HG02885 (cell line): ENCODE measurements around the gene TRIM15.

Experiments
- ATAC-seq: cut with Tn5 transposase; IDR thresholded peaks from one replicate; pipeline ENCODE4 v1.9.1; 2021; ENCODE audit warnings: mild to moderate bottlenecking; ENCODE audit not compliant: unreplicated experiment, poor library complexity

The TRIM15 gene

GRCh38 chr6:30194797-30195690, 31.7 kb downstream of the TRIM15 start:
- no peak for ATAC-seq

- no peak for ATAC-seq
Observed at GRCh38 chr6:30195951-30196350, 32.6 kb downstream of the TRIM15 start.

- no peak for ATAC-seq
Observed at GRCh38 chr6:30196376-30196775, 33.0 kb downstream of the TRIM15 start.

- ATAC-seq = no peak
Observed at GRCh38 chr6:30198166-30199084, 35.1 kb downstream of the TRIM15 start.

GRCh38 chr6:30200551-30201281, 37.4 kb downstream of the TRIM15 start:
- peak; percentile 68 for ATAC-seq

GRCh38 chr6:30202366-30202765, 39.0 kb downstream of the TRIM15 start:
- ATAC-seq = no peak

- no peak for ATAC-seq
Observed at GRCh38 chr6:30204116-30204515, 40.8 kb downstream of the TRIM15 start.

GRCh38 chr6:30206152-30206551, 42.8 kb downstream of the TRIM15 start:
- ATAC-seq = no peak

- ATAC-seq = no peak
Observed at GRCh38 chr6:30206799-30207618, 43.7 kb downstream of the TRIM15 start.

- ATAC-seq = no peak
Observed at GRCh38 chr6:30207619-30208295, 44.4 kb downstream of the TRIM15 start.

GRCh38 chr6:30211306-30211705, 48.0 kb downstream of the TRIM15 start:
- no peak for ATAC-seq

- ATAC-seq = no peak
Observed at GRCh38 chr6:30211899-30212298, 48.6 kb downstream of the TRIM15 start.

GRCh38 chr6:30212865-30213666, 49.7 kb downstream of the TRIM15 start, which contains the start of gene TRIM26:
Gene TRIM26, minus strand, starts transcription at chr6:30213406. Its CDS starts 14,303 bp downstream, at chr6:30199103.
- ATAC-seq = peak; percentile 83

GRCh38 chr6:30213667-30213956, 50.3 kb downstream of the TRIM15 start:
- ATAC-seq = no peak

GRCh38 chr6:30213957-30214656, 50.8 kb downstream of the TRIM15 start:
- ATAC-seq = peak; percentile 63

- ATAC-seq = no peak
Observed at GRCh38 chr6:30214657-30214982, 51.3 kb downstream of the TRIM15 start.

- ATAC-seq = no peak
Observed at GRCh38 chr6:30216096-30216495, 52.8 kb downstream of the TRIM15 start.

- ATAC-seq = no peak
Observed at GRCh38 chr6:30219244-30219643, 55.9 kb downstream of the TRIM15 start.
